ENCODE data around the gene SH2D2A.

GRCh38 chr1:156826630-156827029 lies 10.0 kb upstream of the SH2D2A start:
- TF ChIP-seq TCF7L2 (IDR thresholded peaks at IDR 0.05; ENCODE audit: low read depth, low read length) (no peak), KLF10 (CRISPR knock-in tag; IDR thresholded peaks at IDR 0.05) (no peak), CTCF (IDR thresholded peaks at IDR 0.05 in 2 of 3, conservative IDR thresholded peaks at IDR 0.05 in 1 of 3; ENCODE audit: insufficient read depth in 2 of 3, low read depth in 1 of 3, low read length in 3 of 3) (no peak), TRIM25 (IDR thresholded peaks at IDR 0.05; ENCODE audit: borderline replicate concordance) (no peak)
- TF ChIP-seq, protein P1, sequence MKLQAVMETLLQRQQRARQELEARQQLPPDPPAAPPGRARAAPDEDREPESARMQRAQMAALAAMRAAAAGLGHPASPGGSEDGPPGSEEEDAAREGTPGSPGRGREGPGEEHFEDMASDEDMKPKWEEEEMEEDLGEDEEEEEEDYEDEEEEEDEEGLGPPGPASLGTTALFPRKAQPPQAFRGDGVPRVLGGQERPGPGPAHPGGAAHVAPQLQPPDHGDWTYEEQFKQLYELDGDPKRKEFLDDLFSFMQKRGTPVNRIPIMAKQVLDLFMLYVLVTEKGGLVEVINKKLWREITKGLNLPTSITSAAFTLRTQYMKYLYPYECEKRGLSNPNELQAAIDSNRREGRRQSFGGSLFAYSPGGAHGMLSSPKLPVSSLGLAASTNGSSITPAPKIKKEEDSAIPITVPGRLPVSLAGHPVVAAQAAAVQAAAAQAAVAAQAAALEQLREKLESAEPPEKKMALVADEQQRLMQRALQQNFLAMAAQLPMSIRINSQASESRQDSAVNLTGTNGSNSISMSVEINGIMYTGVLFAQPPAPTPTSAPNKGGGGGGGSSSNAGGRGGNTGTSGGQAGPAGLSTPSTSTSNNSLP (IDR thresholded peaks at IDR 0.05; ENCODE audit: borderline replicate concordance, low read depth, low read length) = no peak

Data from K562 (cell line).